HEK293 (cell line): ENCODE measurements around the gene TBC1D5.
A peak's percentile ranks its signal among the peaks of the same experiment; 100 is the strongest.

Source experiments
- CTCF ChIA-PET: fragments of 350-600 bp; formaldehyde crosslinking; extraction: SDS; loops from one replicate; lab custom pipeline; 2021; ENCODE audit warnings: antibody characterized with exemption; lab: Yijun Ruan, JAX
- POLR2A ChIA-PET: fragments of 300-600 bp; formaldehyde crosslinking; extraction: SDS; loops from one replicate; lab custom pipeline; 2020; ENCODE audit warnings: antibody characterized with exemption, inconsistent platforms; lab: Yijun Ruan, JAX
- H3K27ac ChIP-seq: fragments of 200-500 bp; sonication (Bioruptor generic); 2 replicates; pipeline ENCODE4 v1.5.1; 2014; ENCODE audit warnings: low read depth, low read length, control low read depth, inconsistent platforms; ENCODE audit errors: extremely low read depth
- H3K36me3 ChIP-seq, 2 experiments: fragments of 200-500 bp in 1 of 2; sonication (Bioruptor generic) in 1 of 2; 1 replicate in 1 of 2; 2 replicates in 1 of 2; pipeline ENCODE4 v1.5.1; 2014 to 2017; ENCODE audit warnings: inconsistent platforms in 2 of 2, low read length in 2 of 2; ENCODE audit not compliant: control insufficient read depth in 2 of 2, insufficient read depth in 1 of 2
- H3K4me1 ChIP-seq: fragments of 200-500 bp; sonication (Bioruptor generic); 2 replicates; pipeline ENCODE4 v1.5.1; 2014; ENCODE audit warnings: mild to moderate bottlenecking, low read length, inconsistent platforms; ENCODE audit not compliant: control insufficient read depth, insufficient read depth
- H3K4me3 ChIP-seq: 2 replicates; pipeline ENCODE4 v1.5.1; 2011; ENCODE audit warnings: low read depth, mild to moderate bottlenecking, control low read depth, low read length, moderate library complexity
- H3K9me3 ChIP-seq: fragments of 200-500 bp; sonication (Bioruptor generic); 2 replicates; pipeline ENCODE4 v1.5.1; 2014; ENCODE audit warnings: low read depth, low read length, inconsistent platforms; ENCODE audit not compliant: control insufficient read depth, insufficient read depth
- MZF1 ChIP-seq: fragments of 450-650 bp; formaldehyde crosslinking; IDR thresholded peaks from 2 replicates; pipeline ENCODE4 v1.5.1; 2017; ENCODE audit warnings: missing biosample characterization, missing genetic modification characterization, borderline replicate concordance
- OSR2 ChIP-seq: fragments of 450-650 bp; formaldehyde crosslinking; IDR thresholded peaks from 2 replicates; pipeline ENCODE4 v1.5.1; 2016; ENCODE audit warnings: missing biosample characterization, missing genetic modification characterization
- SP7 ChIP-seq: fragments of 450-650 bp; formaldehyde crosslinking; IDR thresholded peaks from 2 replicates; pipeline ENCODE4 v1.5.1; 2016; ENCODE audit warnings: missing biosample characterization, missing genetic modification characterization
- ZBTB1 ChIP-seq: fragments of 450-650 bp; formaldehyde crosslinking; IDR thresholded peaks from 2 replicates; pipeline ENCODE4 v1.5.1; 2016; ENCODE audit warnings: missing biosample characterization, missing genetic modification characterization
- ZNF18 ChIP-seq: fragments of 450-650 bp; formaldehyde crosslinking; IDR thresholded peaks from 2 replicates; pipeline ENCODE4 v1.5.1; 2016; ENCODE audit warnings: missing biosample characterization, missing genetic modification characterization
- ZNF202 ChIP-seq: fragments of 450-650 bp; formaldehyde crosslinking; IDR thresholded peaks from 2 replicates; pipeline ENCODE4 v1.5.1; 2016; ENCODE audit warnings: missing biosample characterization, missing genetic modification characterization, borderline replicate concordance
- ZNF350 ChIP-seq: fragments of 450-650 bp; formaldehyde crosslinking; IDR thresholded peaks from 2 replicates; pipeline ENCODE4 v1.5.0; 2017; ENCODE audit warnings: missing biosample characterization, mild to moderate bottlenecking, missing genetic modification characterization
- ZNF514 ChIP-seq: fragments of 450-650 bp; formaldehyde crosslinking; IDR thresholded peaks from 2 replicates; pipeline ENCODE4 v1.5.1; 2016; ENCODE audit warnings: missing biosample characterization, missing genetic modification characterization
- ZNF664 ChIP-seq: fragments of 450-650 bp; formaldehyde crosslinking; IDR thresholded peaks from 2 replicates; pipeline ENCODE4 v1.5.1; 2016; ENCODE audit warnings: missing biosample characterization, missing genetic modification characterization
- ZSCAN23 ChIP-seq: fragments of 450-650 bp; formaldehyde crosslinking; IDR thresholded peaks from 2 replicates; pipeline ENCODE4 v1.5.1; 2016; ENCODE audit warnings: missing biosample characterization, missing genetic modification characterization
- ZSCAN30 ChIP-seq: fragments of 450-650 bp; IDR thresholded peaks from 2 replicates; pipeline ENCODE4 v1.5.1; 2018; ENCODE audit warnings: missing biosample characterization, mild to moderate bottlenecking, missing genetic modification characterization, moderate library complexity
- TF ChIP-seq, protein P1 (sequence below): fragments of 450-650 bp; formaldehyde crosslinking; IDR thresholded peaks from 2 replicates; pipeline ENCODE4 v1.5.1; 2016; ENCODE audit warnings: missing biosample characterization, missing genetic modification characterization
- TF ChIP-seq, protein P2 (sequence below): fragments of 450-650 bp; formaldehyde crosslinking; IDR thresholded peaks from 2 replicates; pipeline ENCODE4 v1.5.1; 2017; ENCODE audit warnings: missing biosample characterization, missing genetic modification characterization
- TF ChIP-seq, protein P3 (sequence below): fragments of 450-650 bp; formaldehyde crosslinking; IDR thresholded peaks from 2 replicates; pipeline ENCODE4 v1.5.1; 2017; ENCODE audit warnings: missing biosample characterization, missing genetic modification characterization
- TF ChIP-seq, protein P4 (sequence below): fragments of 450-650 bp; formaldehyde crosslinking; IDR thresholded peaks from 2 replicates; pipeline ENCODE4 v1.5.1; 2016; ENCODE audit warnings: missing biosample characterization, missing genetic modification characterization

TBC1D5 gene

DNA sequence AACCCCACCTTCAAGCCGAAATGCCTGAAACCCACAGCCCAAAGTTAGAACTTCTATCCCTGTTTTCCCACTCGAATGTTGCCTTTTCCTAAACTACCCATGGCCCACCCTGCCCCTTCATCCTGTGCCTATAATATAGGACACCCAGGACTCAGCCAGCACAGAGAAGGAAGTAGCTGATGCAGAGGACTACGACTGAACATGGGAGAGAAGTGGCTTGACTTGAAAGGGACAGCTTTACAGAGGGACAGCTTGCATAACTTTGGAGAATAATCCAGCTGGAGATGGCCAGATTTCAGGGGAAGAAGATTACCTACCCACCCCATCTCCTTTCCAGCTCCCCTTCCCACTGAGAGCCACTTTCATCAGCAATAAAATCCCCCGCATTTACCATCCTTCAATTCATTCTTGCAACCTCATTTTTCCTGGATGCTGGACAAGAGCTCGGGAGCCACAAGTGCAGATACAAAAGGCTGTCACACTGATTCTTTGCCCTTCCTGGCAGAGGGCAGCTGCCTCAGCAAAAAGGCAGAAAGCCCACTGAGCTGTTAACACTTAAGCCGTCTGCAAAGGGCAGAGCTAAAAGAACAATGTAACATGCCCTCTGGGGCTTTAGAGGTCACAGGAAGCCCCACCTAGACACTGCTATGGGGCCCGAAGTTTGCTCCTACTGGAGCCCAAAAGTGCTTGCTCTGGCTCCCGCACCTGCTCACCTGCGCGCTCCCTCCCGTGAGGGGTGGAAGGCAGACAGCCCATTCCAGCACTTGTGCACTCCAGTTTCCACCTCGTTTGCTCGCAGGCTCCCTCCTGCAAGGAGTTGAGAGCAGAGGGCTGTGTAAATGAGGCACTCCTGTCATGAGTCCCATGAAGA lies 224.0 kb downstream of the TBC1D5 start (continued):
- TF ChIP-seq, protein P1, sequence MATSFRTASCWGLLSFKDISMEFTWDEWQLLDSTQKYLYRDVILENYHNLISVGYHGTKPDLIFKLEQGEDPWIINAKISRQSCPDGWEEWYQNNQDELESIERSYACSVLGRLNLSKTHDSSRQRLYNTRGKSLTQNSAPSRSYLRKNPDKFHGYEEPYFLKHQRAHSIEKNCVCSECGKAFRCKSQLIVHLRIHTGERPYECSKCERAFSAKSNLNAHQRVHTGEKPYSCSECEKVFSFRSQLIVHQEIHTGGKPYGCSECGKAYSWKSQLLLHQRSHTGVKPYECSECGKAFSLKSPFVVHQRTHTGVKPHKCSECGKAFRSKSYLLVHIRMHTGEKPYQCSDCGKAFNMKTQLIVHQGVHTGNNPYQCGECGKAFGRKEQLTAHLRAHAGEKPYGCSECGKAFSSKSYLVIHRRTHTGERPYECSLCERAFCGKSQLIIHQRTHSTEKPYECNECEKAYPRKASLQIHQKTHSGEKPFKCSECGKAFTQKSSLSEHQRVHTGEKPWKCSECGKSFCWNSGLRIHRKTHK = no peak

DNA sequence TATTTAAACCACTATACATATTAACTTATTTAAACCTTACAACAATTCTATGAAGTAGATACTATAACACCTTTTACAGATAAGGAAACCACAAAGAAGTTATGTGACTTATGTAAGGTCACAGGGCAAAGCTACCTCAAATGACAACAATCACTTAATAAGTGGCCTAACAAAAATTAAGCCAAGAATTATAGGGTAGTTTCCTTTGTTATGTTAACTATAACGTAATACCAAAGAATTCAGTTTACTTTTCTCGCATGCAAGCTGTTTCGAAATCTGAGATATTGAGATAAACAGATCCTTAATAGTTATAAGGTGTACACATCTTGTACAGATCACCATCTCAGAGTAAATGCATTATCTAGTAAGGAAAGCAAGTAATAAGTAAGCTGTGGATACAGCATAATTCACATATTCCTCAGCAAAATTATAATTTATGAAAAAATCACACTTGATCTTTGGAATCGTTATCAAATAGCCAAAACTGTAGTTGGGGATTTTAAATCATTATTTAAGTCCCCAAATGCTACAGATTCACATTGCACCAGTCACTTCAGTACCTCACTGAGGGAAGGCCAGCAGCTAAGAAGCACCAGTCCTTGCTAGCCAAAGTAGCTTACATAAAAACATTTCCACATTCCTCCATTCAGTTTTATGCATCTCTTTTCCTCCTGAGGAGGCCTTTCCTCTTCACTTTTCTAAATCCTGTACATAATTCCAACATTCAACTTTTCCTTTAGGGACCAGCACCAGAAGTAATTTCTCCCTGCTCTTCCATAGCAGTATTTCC lies 226.8 kb downstream of the TBC1D5 start:
- H3K9me3 ChIP-seq = no peaks in the 10 kb centered on the region
- no peak overlapping the region for H3K27ac ChIP-seq
- H3K36me3 ChIP-seq = no peaks in the 10 kb centered on the region
- no peak overlapping the region for H3K4me3 ChIP-seq
- CTCF ChIA-PET = interaction anchor here (1.1 kb wide), 1 partner anchor 325 kb away, joined by 3 read pairs; no protein-coding TSS in a partner anchor
- peaks cover 5% of the 10 kb centered on the region for H3K4me1 ChIP-seq
- POLR2A ChIA-PET = no interaction called here
- TF ChIP-seq ZNF514 = no peak
- peak; percentile 41; the same call in 1 of the 2 replicates for TF ChIP-seq MZF1 (tag by site-specific recombination)
- TF ChIP-seq, protein P2, sequence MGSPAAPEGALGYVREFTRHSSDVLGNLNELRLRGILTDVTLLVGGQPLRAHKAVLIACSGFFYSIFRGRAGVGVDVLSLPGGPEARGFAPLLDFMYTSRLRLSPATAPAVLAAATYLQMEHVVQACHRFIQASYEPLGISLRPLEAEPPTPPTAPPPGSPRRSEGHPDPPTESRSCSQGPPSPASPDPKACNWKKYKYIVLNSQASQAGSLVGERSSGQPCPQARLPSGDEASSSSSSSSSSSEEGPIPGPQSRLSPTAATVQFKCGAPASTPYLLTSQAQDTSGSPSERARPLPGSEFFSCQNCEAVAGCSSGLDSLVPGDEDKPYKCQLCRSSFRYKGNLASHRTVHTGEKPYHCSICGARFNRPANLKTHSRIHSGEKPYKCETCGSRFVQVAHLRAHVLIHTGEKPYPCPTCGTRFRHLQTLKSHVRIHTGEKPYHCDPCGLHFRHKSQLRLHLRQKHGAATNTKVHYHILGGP (tag by site-specific recombination) = 0 out of 2 replicates have a peak, but pooled peaks have one; percentile 39
- TF ChIP-seq ZBTB1 (tag by site-specific recombination) = no peak
- TF ChIP-seq ZNF350 (tag by site-specific recombination) = 0 out of 2 replicates have a peak, but pooled peaks have one; percentile 22
- TF ChIP-seq ZSCAN23 (tag by site-specific recombination) = no peak
- 0 out of 2 replicates have a peak, but pooled peaks have one; percentile 37 for TF ChIP-seq SP7 (tag by site-specific recombination)
- TF ChIP-seq ZNF664 (tag by site-specific recombination) = peak; percentile 34; the same call in 1 of the 2 replicates

DNA sequence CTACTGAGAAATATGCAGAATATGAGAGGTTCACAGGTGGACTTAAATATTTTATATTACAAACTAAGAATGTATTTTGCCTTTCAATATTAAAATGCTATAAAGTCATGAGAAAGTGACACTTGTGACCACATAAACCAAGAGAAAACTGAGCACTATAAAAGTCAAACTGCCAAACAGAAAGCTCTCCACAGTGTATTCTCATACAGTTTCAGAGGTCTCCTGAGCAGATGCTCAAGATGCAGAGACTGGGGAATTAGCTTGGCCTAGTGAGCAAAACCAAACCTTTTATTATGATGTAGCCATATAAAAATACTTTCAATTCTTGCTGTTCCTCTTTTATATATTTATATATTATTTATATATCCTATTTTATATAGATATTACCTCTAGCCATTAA lies 227.8 kb downstream of the TBC1D5 start:
- CTCF ChIA-PET = interaction anchor here (1.1 kb wide), 1 partner anchor 326 kb away, joined by 3 read pairs; no protein-coding TSS in a partner anchor
- Histone ChIP-seq H3K4me1 (peaks cover 7% of the 10 kb centered on the region), H3K9me3 (no peaks in the 10 kb centered on the region), H3K4me3 (no peak overlapping the region), H3K36me3 (no peaks in the 10 kb centered on the region), H3K27ac (no peak overlapping the region)
- no peak for TF ChIP-seq ZSCAN30 (tag by site-specific recombination)
- TF ChIP-seq, protein P3, sequence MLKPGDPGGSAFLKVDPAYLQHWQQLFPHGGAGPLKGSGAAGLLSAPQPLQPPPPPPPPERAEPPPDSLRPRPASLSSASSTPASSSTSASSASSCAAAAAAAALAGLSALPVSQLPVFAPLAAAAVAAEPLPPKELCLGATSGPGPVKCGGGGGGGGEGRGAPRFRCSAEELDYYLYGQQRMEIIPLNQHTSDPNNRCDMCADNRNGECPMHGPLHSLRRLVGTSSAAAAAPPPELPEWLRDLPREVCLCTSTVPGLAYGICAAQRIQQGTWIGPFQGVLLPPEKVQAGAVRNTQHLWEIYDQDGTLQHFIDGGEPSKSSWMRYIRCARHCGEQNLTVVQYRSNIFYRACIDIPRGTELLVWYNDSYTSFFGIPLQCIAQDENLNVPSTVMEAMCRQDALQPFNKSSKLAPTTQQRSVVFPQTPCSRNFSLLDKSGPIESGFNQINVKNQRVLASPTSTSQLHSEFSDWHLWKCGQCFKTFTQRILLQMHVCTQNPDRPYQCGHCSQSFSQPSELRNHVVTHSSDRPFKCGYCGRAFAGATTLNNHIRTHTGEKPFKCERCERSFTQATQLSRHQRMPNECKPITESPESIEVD (tag by site-specific recombination) = peak; percentile 21; the same call in 1 of the 2 replicates
- POLR2A ChIA-PET = no interaction called here

- Histone ChIP-seq H3K4me3 (no peak overlapping the region), H3K4me1 (peaks cover 7% of the 10 kb centered on the region), H3K36me3 (no peaks in the 10 kb centered on the region), H3K27ac (no peak overlapping the region), H3K9me3 (no peaks in the 10 kb centered on the region)
- ChIA-PET POLR2A (no interaction called here), CTCF (interaction anchor here (0.6 kb wide), 1 partner anchor 42 kb away, joined by 3 read pairs; no protein-coding TSS in a partner anchor)
- TF ChIP-seq, protein P3 (tag by site-specific recombination) = peak; percentile 64
- TF ChIP-seq, protein P4, sequence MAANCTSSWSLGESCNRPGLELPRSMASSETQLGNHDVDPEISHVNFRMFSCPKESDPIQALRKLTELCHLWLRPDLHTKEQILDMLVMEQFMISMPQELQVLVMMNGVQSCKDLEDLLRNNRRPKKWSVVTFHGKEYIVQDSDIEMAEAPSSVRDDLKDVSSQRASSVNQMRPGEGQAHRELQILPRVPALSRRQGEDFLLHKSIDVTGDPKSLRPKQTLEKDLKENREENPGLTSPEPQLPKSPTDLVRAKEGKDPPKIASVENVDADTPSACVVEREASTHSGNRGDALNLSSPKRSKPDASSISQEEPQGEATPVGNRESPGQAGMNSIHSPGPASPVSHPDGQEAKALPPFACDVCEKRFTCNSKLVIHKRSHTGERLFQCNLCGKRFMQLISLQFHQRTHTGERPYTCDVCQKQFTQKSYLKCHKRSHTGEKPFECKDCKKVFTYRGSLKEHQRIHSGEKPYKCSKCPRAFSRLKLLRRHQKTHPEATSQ (tag by site-specific recombination) = no peak
- TF ChIP-seq ZNF202 (tag by site-specific recombination) = no peak
- peak; percentile 30; the same call in 1 of the 2 replicates for TF ChIP-seq OSR2 (tag by site-specific recombination)
- TF ChIP-seq ZNF18 (tag by site-specific recombination) = no peak
These were observed 232.2 kb downstream of the TBC1D5 start for GRCh38 chr3:17510265-17510664.
